ENCODE measurements around the gene NFE2L1. TPM values are rescaled to one million over a fixed set of nuclear protein-coding genes. Genes with fewer than 3 reads are reported as not detected.

Gene NFE2L1
- total RNA-seq, 1 experiment from 2014 or later = 135 TPM

GRCh38 chr17:48055531-48056245 is 7.5 kb downstream of the NFE2L1 start:
- peaks cover 51 to 77% of the 10 kb centered on the region in 2 experiments for H3K36me3 ChIP-seq (ENCODE audit: control insufficient read depth in 1 of 2, insufficient read depth in 2 of 2, low read length in 2 of 2)
- POLR2A ChIA-PET = interaction anchor here (0.8 to 13.2 kb wide), 6 partner anchors 6 to 44 kb away, joined by 3 to 114 read pairs (median 4); partner anchors contain the start of gene NFE2L1
- no peaks in the 10 kb centered on the region; the same call in 1 of the 2 replicates for H4K20me1 ChIP-seq (ENCODE audit: insufficient read depth)
- H3K4me3 ChIP-seq (replicated peaks in 1 of 2; ENCODE audit: low read depth in 1 of 2, low read length in 2 of 2) = no peak overlapping the region
- peak overlapping the region; percentile 4; the same call in 1 of the 2 replicates for H3K27ac ChIP-seq (ENCODE audit: low read depth, low read length)
- peak; percentile 73 for DNase-seq (ENCODE audit: low read depth, low spot score)
- no peaks in the 10 kb centered on the region for H3K27me3 ChIP-seq (ENCODE audit: insufficient read depth, low read length)
- ATAC-seq = peak; percentile 40
- TF ChIP-seq SP1 (IDR thresholded peaks at IDR 0.05; ENCODE audit: low read depth) (peak; percentile 49; the same call in 1 of the 2 replicates), POLR2AphosphoS5 (IDR thresholded peaks at IDR 0.05; ENCODE audit: low read depth, low read length) (peak; percentile 55; the same call in 1 of the 2 replicates), CEBPB (IDR thresholded peaks at IDR 0.05; ENCODE audit: low read depth) (no peak; the same call in 1 of the 2 replicates), TCF7L2 (IDR thresholded peaks at IDR 0.05; ENCODE audit: borderline replicate concordance, extremely low read depth, insufficient read depth, insufficient read length) (no peak), FOSL1 (IDR thresholded peaks at IDR 0.05; ENCODE audit: low read depth) (no peak), CBX3 (IDR thresholded peaks at IDR 0.05; ENCODE audit: low read depth) (no peak), SRF (IDR thresholded peaks at IDR 0.05; ENCODE audit: low read depth) (no peak)
- H3K4me1 ChIP-seq (ENCODE audit: control insufficient read depth in 1 of 2, insufficient read depth in 2 of 2, low read length in 2 of 2) = peaks cover 13% of the 10 kb centered on the region in 2 experiments
- H2AFZ ChIP-seq (ENCODE audit: low read depth, low read length, poor library complexity, severe bottlenecking) = no peak overlapping the region
- no peak overlapping the region for H3K4me2 ChIP-seq (ENCODE audit: low read length)
- CTCF ChIA-PET = interaction anchor here (1.1 to 2.2 kb wide), 4 partner anchors 13 to 29 kb away, joined by 3 to 7 read pairs (median 3); no protein-coding TSS in a partner anchor
- no TSS peak for BruUV-seq (replicated peaks)
- RAD21 ChIA-PET (ENCODE audit: low non-redundant PET in 1 of 2, low total read pairs in 2 of 2, uncharacterized antibody in 2 of 2, unreplicated experiment in 2 of 2) = no interaction called here
- intact Hi-C loops (cut with micrococcal nuclease) = no loop called here
- peaks cover 67% of the 10 kb centered on the region for H3K79me2 ChIP-seq (ENCODE audit: insufficient read depth, low read length)
- H3K9me3 ChIP-seq (ENCODE audit: control insufficient read depth in 1 of 2, insufficient read depth in 1 of 2, low read depth in 1 of 2, low read length in 2 of 2) = no peaks in the 10 kb centered on the region
- no peak overlapping the region for H3K9ac ChIP-seq (ENCODE audit: low read length)
- H3K9me2 ChIP-seq (ENCODE audit: insufficient read depth) = no peaks in the 10 kb centered on the region

GRCh38 chr17:48056246-48056745 is 8.1 kb downstream of the NFE2L1 start:
- no peaks in the 10 kb centered on the region for H3K9me3 ChIP-seq (ENCODE audit: control insufficient read depth in 1 of 2, insufficient read depth in 1 of 2, low read depth in 1 of 2, low read length in 2 of 2)
- BruUV-seq (replicated peaks) = no TSS peak
- peaks cover 60% of the 10 kb centered on the region for H3K79me2 ChIP-seq (ENCODE audit: insufficient read depth, low read length)
- CTCF ChIA-PET = interaction anchor here (1.2 to 2.2 kb wide), 3 partner anchors 12 to 30 kb away, joined by 3 to 7 read pairs (median 3); no protein-coding TSS in a partner anchor
- no peak overlapping the region for H3K9ac ChIP-seq (ENCODE audit: low read length)
- no peak overlapping the region for H3K4me2 ChIP-seq (ENCODE audit: low read length)
- no peak for DNase-seq (ENCODE audit: low read depth, low spot score)
- intact Hi-C loops (cut with micrococcal nuclease) = no loop called here
- RAD21 ChIA-PET (ENCODE audit: low non-redundant PET in 1 of 2, low total read pairs in 2 of 2, uncharacterized antibody in 2 of 2, unreplicated experiment in 2 of 2) = no interaction called here
- no peaks in the 10 kb centered on the region; the same call in 1 of the 2 replicates for H4K20me1 ChIP-seq (ENCODE audit: insufficient read depth)
- H3K4me3 ChIP-seq (replicated peaks in 1 of 2; ENCODE audit: low read depth in 1 of 2, low read length in 2 of 2) = no peak overlapping the region
- H3K9me2 ChIP-seq (ENCODE audit: insufficient read depth) = no peaks in the 10 kb centered on the region
- H3K27me3 ChIP-seq (ENCODE audit: insufficient read depth, low read length) = no peaks in the 10 kb centered on the region
- no peak overlapping the region for H3K27ac ChIP-seq (ENCODE audit: low read depth, low read length)
- no peak overlapping the region for H2AFZ ChIP-seq (ENCODE audit: low read depth, low read length, poor library complexity, severe bottlenecking)
- H3K36me3 ChIP-seq (ENCODE audit: control insufficient read depth in 1 of 2, insufficient read depth in 2 of 2, low read length in 2 of 2) = peaks cover 47 to 73% of the 10 kb centered on the region in 2 experiments
- POLR2A ChIA-PET = interaction anchor here (0.9 to 13.2 kb wide), 4 partner anchors 7 to 44 kb away, joined by 4 to 114 read pairs (median 6); partner anchors contain the start of gene NFE2L1
- TF ChIP-seq EGR1 (IDR thresholded peaks at IDR 0.05; ENCODE audit: low read depth) (no peak), POLR2AphosphoS5 (IDR thresholded peaks at IDR 0.05; ENCODE audit: low read depth, low read length) (peak; percentile 14; the same call in 1 of the 2 replicates)
- H3K4me1 ChIP-seq (ENCODE audit: control insufficient read depth in 1 of 2, insufficient read depth in 2 of 2, low read length in 2 of 2) = peaks cover 9 to 11% of the 10 kb centered on the region in 2 experiments
- ATAC-seq = no peak

All from HCT116 (cell line).